Measurements from ENCODE around the gene PGA3. TPM values are rescaled to one million over a fixed set of nuclear protein-coding genes. Genes with fewer than 3 reads are reported as not detected.

The PGA3 gene
- total RNA-seq, 1 experiment from 2014 or later: not detected

- CTCF ChIA-PET: no interaction called here
- Histone ChIP-seq H3K36me3 (ENCODE audit: control insufficient read depth in 1 of 2, insufficient read depth in 2 of 2, low read length in 2 of 2) (no peaks in the 10 kb centered on the region), H2AFZ (ENCODE audit: low read depth, low read length, poor library complexity, severe bottlenecking) (no peak overlapping the region), H4K20me1 (ENCODE audit: insufficient read depth) (no peaks in the 10 kb centered on the region), H3K27ac (ENCODE audit: low read depth, low read length) (no peak overlapping the region), H3K9me3 (ENCODE audit: control insufficient read depth in 1 of 2, insufficient read depth in 1 of 2, low read depth in 1 of 2, low read length in 2 of 2) (no peaks in the 10 kb centered on the region), H3K9ac (ENCODE audit: low read length) (no peak overlapping the region), H3K9me2 (ENCODE audit: insufficient read depth) (no peaks in the 10 kb centered on the region), H3K4me3 (replicated peaks in 1 of 2; ENCODE audit: low read depth in 1 of 2, low read length in 2 of 2) (no peak overlapping the region), H3K4me2 (ENCODE audit: low read length) (no peak overlapping the region), H3K27me3 (ENCODE audit: insufficient read depth, low read length) (no peaks in the 10 kb centered on the region), H3K79me2 (ENCODE audit: insufficient read depth, low read length) (no peaks in the 10 kb centered on the region), H3K4me1 (ENCODE audit: control insufficient read depth in 1 of 2, insufficient read depth in 2 of 2, low read length in 2 of 2) (no peaks in the 10 kb centered on the region)
- RAD21 ChIA-PET (ENCODE audit: low non-redundant PET in 1 of 2, low total read pairs in 2 of 2, uncharacterized antibody in 2 of 2, unreplicated experiment in 2 of 2): no interaction called here
- no peak for DNase-seq (ENCODE audit: low read depth, low spot score)
- BruUV-seq (replicated peaks): no TSS peak
- intact Hi-C loops (cut with micrococcal nuclease): no loop called here
- TF ChIP-seq ELF1 (IDR thresholded peaks at IDR 0.05; ENCODE audit: borderline replicate concordance, low read depth): no peak
- TF ChIP-seq ZFX (IDR thresholded peaks at IDR 0.05): no peak
- no peak for TF ChIP-seq POLR2A (IDR thresholded peaks at IDR 0.05; ENCODE audit: borderline replicate concordance, extremely low read depth, insufficient read depth, insufficient read length)
- no peak for TF ChIP-seq SP1 (IDR thresholded peaks at IDR 0.05; ENCODE audit: low read depth)
- TF ChIP-seq EGR1 (IDR thresholded peaks at IDR 0.05; ENCODE audit: low read depth): no peak
- no peak for TF ChIP-seq FOSL1 (IDR thresholded peaks at IDR 0.05; ENCODE audit: low read depth)
- no peak for TF ChIP-seq POLR2AphosphoS5 (IDR thresholded peaks at IDR 0.05; ENCODE audit: low read depth, low read length)
- TF ChIP-seq EZH2 (IDR thresholded peaks at IDR 0.05): no peak
- no peak for TF ChIP-seq ZNF274 (IDR thresholded peaks at IDR 0.05; ENCODE audit: low read depth, low read length)
- no peak for TF ChIP-seq ZBTB33 (IDR thresholded peaks at IDR 0.05; ENCODE audit: extremely low read depth, insufficient replicate concordance, low read length)
- TF ChIP-seq CBX3 (IDR thresholded peaks at IDR 0.05; ENCODE audit: low read depth): no peak
- no peak for TF ChIP-seq CEBPB (IDR thresholded peaks at IDR 0.05; ENCODE audit: low read depth)
- no peak for TF ChIP-seq SIN3A (IDR thresholded peaks at IDR 0.05; ENCODE audit: low read depth)
- ATAC-seq: no peak
- POLR2A ChIA-PET: no interaction called here
These were observed 9.1 kb upstream of the PGA3 start for GRCh38 chr11:61194169-61194671.
